GM21528 (cell line): ENCODE data around the gene KCNIP4.

Experiments
- ATAC-seq: cut with Tn5 transposase; IDR thresholded peaks from one replicate; pipeline ENCODE4 v1.9.1; 2021; ENCODE audit warnings: mild to moderate bottlenecking, moderate library complexity; ENCODE audit not compliant: unreplicated experiment, low FRiP score

Gene KCNIP4

DNA sequence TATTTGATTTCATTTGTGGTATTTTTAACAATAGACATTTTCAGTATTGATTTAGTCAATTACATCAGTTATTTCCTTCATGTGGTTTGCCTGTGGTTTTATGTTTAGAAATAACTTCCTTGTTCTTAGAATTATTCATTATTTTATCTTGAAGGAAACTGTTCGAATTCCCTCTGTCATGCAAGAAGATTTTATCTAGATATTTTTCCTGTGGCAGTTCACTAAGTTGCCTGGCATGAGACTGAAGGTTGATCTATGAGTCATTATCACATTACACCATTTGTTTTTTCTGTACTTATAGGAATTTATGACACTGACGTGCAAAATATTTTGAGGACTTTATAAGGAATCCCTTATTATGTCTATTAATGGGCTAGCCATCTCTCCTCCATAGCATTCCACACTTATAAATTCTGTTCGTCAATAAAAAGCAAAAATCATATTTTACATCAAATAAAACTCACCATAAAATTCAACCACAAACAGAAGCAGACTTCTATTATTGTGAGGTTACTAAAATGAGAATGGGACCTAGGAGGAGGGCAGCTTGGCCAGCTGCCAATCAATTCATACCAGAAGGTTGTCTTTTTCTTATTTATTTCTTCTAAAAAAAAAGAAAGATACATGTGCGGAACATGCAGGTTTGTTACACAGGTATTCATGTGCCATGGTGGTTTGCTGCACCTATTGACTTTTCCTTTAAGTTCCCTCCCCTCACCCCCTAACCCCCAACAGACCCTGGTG is 179.0 kb downstream of the KCNIP4 start:
- ATAC-seq, result no peak

DNA sequence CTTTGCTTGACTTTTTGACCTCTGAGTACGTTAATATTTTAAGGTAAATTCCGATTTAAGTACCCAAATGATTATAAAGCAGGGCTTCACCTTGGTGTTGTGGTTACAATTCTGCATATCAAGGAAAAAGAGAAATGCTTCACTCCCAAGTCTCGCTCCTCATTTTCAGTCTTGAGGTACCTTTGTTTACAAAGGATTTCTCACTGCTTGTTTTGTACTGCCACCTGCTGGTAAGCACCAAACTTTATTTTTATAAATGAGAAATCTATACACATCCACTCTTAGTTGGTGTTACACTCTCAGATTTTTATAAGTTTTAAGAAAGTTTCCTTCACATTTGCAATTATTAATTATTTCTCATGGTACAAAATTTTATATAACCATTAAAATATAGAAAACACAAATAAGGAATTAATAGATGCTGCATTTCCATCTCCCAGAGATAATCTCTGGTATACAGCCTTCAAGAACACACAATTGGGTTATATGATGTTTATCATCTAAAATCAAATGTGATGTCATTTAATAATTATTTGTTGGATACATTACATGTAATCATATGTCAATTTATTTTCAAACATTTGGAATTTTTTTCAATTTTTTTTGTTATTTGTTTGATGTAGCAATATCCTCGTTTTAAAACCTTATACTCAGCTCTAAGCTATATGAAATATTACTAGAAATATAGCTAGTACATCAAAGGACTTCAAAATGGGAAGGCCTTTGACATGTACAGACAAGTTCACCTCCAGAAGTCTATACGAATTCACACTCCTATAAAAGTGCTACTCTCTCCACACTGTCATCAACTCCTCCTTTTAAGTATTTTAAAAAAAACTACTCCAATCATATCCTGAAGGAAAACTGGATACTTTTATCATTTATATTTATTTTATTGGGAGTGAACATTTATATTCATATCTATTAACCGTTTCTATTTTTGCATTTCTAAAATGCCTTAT is 179.9 kb downstream of the KCNIP4 start:
- ATAC-seq, result no peak

DNA sequence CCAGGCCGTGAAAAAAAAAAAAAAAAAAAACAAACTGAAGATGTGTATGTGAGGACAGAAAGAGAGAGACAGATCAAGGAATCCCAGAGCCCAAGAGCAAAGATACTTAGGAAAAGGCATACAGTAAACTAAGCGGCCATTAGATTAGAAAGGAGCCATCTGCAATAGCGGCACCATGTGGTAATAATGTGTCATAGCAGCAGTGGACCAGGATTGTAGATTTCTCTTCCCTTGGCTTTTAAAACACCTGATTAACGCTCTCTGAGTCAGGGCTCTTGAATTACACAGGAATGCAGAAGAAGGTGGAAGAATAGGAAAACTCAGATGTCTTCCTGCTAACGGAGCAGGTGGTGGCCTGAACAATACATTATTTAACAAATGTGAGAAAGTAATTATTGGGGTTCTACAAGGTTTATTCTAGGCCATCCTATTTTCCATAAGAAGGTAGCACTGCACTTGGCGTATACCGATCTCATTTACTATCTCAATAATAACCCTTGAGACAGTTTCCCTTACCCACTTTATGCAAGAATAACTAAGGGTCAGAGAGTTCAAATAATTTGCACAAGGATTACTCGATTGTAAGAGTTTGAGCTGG is 182.7 kb downstream of the KCNIP4 start:
- ATAC-seq, result peak; percentile 87

DNA sequence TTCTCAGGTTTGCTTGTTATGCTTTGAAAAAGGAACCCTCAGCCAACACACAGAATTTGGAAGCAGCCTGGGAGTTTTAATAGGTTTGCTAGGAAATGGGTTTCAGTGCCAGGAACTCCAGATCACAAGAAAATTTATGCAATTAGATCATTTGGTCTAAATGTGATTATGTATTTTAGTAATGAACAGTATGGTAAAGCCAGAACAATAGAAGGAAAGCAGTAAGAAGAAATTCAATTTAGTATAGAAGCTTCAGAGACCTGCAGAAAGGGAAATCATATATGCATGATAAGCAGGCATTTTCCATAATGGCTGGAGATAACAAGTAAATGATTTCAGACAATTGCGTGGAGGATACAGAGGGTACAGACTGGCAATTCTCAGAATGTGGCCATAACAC is 184.7 kb downstream of the KCNIP4 start:
- no peak for ATAC-seq

DNA sequence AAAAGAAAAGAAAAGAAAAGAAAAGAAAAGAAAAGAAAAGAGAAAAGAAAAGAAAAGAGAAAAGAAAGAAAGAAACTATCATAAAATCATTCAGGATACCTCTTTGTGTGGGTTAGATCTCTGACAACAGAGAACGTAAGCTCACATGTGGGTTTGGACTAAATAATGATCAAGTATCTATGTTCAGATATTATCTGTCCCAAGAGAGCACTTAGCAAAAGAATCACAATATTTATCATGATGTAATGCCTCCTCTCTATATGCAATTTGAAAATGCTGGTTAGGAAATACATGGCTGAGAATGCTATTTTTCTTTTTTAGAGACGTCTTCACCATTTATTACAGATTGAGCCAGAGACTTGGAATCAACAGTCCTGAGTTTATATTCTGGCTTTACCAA is 191.3 kb downstream of the KCNIP4 start:
- no peak for ATAC-seq

DNA sequence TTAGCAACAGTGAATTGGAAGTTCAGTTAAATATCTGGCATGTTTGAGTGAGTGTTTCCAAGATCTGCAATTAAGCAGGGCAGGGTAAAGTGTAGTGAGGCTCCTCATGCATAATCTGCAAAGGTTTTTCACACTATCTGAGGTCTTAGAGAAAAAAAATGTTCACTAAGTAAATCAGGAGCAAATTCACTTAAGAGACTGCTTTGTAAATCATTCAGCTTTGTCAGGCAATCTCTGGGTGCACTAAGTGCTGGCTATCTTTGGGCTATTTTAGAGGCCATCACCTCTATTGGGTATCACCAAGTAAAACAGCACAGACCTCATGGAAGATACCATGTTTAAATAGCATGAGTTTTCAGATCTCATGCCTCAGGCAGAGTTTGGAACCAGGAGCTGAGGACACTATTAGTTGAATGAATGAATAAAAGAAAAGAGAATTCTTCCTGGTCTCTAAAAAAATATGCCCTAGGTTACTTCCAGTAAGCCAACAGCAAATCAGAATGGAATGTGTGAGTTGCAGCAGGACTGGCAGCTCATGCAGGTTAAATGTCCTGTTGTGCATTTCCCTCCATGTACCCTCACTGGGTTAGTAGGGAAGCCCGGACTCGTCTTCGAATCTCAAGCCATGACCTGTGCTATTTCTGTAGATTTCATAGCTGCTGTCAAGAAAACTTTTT is 195.3 kb downstream of the KCNIP4 start:
- ATAC-seq, result no peak

DNA sequence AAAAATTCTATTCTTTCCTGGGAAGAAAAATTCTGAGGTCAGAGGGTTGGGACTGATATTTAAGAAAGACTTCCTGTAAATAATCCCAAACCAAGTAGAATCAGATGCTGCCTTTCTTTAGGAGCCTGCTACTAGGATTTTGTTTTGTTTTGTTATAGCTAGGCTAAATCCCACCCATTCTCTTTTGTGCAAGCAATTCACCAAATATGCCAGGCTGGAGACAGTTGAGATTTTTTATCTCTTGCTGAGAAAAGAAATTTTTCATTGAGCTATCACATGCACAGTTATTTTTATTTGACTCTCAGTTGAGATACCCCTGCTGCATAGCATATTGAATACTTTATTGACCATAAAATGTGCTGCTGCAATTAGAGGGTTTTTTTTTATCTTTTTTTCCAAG is 196.0 kb downstream of the KCNIP4 start:
- ATAC-seq, result no peak

DNA sequence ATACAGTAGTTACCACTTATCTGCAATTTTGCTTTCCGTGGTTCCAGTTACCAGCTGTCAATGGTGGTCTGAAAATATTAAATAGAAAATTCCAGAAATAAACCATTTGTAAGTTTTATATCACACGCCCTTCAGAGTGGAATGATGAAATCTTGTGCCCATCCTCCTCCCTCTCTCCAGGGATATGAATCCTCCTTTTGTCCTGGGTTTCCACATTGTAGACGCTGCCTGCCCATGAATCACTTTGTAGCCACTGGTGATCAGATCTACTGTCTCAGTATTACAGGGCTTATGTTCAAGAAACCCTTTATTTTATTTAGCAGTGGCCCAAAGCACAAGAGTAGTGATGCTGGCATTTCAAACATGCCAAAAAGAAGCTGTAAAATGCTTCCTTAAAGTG is 198.6 kb downstream of the KCNIP4 start:
- ATAC-seq, result no peak

DNA sequence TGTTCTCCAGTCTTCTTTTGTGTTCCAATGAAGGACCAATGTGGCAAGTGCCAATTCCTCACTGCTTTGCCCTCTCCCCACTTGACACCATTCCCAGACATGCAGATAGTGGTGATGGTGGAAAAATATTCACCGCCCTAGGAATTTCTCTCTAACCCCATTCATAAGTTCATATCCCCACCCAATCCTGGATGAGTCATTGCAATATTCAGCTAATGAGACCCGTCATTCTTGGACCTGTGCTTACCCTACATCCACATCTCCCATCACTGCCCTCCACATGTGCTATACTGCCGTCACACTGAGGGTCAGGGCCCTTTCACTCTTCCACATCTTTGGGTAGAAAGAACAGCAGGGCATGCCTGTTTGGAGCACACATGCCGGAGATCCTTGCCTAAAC is 199.2 kb downstream of the KCNIP4 start:
- no peak for ATAC-seq

DNA sequence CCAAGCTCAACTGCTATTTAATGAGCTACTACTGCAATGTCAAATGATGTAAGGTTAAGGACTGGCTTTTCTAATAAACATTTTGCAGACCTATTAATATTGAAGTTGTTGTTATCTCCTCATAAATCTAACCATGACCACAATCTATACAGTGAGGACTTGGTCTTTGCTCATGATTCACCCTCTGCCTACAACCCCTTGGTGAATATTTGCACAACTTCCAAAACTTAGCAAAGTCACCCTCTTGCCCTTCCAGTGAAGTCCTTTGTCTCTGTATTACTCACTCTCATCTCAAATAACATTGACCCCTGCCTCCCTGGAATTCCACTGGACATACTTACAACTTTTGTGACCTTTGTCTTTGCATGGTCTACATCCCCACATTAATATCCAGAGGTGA is 204.5 kb downstream of the KCNIP4 start:
- no peak for ATAC-seq

DNA sequence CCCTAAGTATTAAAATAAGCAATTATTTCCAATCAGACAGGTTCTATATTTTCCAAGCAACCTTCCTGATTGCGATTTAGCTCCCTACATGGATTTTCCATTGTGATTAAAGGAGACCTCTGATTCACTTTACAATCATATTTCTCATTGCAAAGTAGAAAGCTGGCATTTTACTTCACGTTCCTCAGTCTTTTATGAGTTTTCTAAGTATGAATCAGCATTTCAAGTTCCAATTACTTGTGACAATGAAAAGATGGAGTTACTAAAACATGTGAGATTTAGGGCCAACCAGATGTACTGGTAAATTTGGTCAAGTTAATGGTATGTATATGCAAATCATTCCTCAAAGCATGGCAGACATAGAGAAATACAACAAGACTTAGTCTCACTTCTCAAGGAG is 206.2 kb downstream of the KCNIP4 start:
- ATAC-seq, result no peak

DNA sequence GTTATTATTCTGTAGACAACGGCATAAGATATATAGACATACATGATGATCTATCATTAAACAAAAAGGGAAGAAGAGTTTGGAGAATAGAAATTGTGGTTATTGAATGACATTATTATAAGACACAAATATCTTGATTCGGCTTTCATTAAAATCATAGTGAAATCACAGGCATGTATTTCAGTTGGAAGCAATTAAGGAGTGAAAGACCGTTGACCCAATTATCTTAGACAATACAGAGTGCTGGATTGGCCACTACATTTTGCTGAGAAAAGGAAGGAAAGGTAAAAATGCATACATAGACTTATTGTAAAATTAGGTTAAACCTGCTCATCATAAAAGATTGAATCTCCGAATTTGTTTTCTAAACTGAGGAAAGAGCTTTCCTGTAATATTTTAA is 209.8 kb downstream of the KCNIP4 start:
- ATAC-seq, result no peak

DNA sequence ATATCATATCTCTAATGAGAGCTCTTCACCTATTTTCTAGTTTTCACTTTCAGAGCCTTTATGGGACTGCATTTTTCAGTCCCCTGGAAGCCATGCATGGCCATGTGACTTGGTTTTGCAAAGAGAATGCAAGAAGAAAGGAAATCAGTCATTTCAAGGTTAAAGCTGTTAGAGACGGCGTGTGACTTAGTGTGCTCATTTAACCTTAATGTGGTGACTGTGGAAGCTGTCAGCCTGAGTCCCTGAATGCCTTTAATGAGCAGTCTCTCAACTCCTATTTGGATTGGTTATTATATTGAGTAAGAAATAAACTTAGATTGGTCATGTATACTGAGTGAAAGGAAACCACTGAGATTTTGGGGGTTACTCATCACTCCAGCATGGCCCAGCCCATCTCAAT is 212.7 kb downstream of the KCNIP4 start:
- no peak for ATAC-seq

DNA sequence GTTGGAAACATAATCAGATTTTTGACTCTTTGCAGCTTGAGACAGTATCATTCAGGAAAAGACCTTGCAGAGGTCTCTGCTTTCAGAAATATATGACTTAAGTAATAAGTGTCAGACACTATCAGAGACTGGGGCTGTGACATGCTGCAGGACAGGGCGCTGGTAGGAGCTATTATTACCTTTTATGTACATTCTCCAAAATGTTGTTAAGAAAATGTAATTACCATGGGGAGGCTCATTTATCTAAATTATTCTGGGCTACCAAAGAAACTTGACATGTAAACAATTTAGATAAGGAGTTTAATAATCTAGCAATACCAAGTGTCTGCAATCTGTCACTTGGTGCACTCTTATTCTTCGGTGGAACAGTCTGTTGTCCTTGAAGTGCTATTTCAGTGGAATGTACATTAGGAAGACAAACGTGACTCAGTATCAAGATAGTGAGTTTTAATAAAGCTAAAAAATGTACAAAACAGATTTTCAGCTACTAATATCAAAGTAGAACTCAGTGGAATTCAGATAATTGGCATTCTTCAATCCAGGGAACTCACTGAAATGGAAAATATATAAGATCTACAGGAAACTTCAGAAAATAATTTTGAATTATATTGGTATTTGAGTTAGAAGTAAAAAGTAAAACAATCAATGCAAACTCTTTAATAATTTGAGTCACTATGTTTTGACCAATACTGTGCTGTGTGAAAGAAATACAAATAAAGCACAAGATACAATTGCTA is 214.5 kb downstream of the KCNIP4 start:
- no peak for ATAC-seq

DNA sequence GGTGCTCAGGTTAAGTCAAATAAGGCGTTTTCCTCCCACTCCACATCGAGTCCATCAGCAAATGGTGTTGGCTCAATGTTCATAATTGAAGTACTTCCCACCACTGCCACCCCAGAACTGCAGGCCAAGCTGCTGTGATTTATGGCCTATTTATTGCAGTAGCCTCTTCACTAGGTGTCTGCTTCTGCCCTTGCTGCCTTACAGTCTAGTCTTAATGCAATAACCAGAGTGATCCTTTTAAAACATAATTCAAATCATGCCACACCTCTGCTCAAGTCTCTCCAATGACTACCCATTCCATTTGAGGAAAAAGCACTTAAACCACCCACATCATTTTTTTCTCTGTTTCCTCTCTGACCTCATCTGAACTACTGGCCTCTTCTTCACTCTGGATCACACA is 220.3 kb downstream of the KCNIP4 start:
- no peak for ATAC-seq

DNA sequence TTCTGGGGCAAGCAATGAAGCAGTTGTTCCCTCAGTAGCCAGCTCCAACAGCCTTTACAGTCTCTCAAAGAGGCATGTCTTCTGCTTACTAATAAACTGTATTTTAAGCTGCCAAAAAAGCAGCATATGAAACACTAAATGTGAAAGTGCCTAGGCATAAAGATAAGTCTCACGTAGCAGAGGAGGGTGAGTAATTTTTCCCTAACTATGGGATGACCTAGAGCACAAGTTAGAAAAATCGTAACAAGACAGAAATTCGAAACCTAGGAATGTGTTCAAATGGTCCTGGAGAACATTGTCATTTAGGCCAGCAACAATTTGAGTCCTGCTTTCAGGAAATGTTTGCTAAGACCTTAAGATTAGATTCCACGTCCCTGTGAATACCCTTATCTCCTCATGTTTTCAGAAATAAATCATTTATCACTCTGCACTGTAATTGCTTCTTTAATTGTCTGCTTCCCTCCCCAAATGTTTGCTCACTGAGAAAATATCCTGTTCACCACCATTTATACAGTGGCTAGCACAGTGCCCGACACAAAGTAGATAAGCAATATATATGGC is 222.2 kb downstream of the KCNIP4 start:
- ATAC-seq, result no peak

DNA sequence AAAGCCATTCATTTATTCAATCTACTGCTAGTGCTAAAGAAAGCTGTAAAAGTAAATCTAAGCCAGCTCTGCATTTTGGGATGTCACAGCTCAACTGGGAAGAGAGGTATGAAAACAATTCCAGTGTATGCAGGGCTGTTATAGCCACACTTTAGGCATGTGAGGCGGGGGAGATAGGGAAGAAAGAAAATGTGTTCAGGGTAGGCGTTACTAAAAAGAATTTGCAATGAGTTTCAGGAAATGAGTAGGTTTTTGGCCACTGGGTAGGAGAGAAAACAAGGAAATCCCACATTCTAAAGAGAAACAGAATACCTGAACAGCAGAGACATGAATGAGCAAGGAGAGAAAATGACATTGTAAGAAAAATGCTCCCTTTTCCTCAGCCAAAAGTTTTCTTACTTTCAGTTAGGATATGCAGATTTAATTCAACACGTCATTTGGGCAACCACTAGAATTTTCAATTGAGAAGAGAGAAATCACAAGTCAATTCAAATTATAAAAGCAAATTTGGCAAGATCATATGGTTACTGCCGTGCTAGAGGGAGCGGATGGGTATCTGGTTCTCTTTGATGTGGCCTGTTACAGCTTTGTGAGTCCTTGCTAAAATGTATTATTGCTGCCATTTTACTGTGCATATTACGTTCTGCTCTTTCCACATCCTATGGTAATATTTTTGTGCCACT is 226.3 kb downstream of the KCNIP4 start:
- no peak for ATAC-seq

DNA sequence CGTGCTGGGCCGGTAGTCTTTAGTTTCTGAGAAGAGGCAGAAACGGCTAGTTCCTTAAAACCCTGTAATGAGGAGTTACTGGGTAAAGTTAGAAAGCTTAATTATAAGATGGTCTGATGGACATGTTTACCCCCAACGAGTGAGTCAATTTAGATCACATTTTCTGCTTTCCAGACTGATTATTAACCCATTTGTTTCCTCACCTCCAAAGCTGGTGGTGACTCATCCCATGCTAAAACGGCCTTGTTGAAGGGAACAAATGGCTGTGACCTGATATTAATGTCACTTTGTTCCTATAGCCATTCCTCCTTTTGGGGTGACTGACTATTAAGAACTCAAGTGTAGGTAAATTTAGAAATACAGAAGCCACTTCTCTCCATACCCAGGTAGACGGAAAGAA is 232.0 kb downstream of the KCNIP4 start:
- no peak for ATAC-seq

DNA sequence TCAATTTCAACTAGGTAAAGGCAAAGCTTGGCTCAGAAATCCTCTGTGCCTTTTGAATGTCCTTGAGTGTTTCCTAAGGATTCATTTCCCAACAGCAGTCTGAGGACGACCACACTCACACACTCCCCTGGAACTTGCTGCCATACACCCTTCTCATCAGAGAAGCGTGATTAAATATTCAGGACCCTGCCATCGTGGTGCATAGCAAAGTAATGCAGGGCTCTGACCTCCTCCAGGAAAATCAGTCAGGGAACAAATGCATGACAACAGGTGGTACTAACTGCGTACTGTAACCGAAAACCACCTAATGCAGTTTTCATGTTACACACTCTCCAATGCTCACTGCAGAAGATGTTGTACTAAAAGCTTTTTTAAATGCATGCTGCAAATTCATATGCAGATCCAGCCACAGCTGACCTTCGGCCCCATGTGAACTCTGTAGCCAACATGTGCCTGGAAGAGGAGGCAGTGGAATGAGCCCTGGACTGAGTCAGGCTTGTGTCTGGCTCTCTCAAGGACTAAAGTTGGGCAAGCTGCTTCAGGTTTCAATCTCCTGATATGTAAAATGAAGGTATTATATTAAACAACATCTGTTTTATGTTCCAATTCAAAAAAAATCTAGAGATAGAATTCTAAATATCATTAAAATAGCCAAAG is 238.3 kb downstream of the KCNIP4 start:
- no peak for ATAC-seq
